ENCODE data around the gene BTG1.
A peak's percentile ranks its signal among the peaks of the same experiment; 100 is the strongest.
"Not testable (repeated sequence)": the region's sequence is repeated elsewhere in the genome, so short reads cannot be mapped to it uniquely, and the experiment has no call there.

The BTG1 gene

DNA sequence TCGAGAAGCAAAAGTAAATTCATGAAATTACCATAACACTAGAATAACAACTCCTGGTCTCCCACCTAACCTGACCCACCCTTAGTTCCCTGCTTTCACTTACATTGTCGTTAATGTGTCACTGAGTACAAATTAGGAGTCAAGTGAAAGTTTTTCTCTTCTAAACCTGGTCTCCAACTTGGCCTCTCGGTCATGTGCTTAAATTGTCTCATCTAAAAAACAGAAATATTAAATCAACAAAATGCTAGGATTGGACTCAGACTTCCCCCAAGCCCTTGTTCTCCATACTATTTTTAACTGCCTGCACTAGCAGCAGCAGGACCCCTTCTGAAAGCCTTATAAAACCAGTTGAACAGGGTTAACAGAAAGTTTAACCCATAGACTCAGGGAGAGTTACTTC lies 1.8 kb upstream of the BTG1 start:
- no peak for DNase-seq

DNA sequence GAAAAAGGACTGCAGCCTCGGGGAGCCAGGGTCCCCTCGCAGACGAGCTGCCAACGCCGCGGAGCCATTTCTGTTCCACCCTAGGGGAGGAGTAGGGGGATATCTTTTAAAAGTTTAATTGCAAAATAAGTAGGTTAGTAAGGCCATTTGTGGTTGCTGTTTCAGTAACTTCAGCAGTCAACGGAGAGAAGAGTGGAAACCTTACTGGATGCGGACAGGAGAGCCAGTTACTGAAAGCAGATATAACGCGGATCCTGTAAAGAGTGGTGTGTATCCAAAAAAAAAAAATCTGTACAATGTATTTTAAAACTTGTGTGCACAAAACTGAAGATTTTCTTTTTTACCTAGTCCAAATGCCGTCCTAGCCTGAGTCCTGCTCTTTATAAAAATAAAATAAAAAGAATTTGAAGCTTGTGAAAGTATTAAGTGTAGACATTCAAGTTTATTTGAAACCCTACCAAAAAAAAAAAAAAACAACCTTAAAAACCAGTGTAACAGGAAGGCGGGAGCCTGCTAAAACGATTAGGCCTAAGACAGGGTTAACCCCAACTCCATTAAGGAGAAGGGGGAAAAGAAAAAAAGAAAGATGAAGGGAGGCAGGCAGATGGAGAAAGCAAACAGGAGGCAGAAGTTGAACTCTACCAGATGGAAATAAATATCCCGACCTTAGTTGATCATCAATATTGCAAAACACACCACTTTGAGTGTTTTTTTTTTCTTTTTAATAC lies 1.0 kb upstream of the BTG1 start:
- DNase-seq: no peak

DNA sequence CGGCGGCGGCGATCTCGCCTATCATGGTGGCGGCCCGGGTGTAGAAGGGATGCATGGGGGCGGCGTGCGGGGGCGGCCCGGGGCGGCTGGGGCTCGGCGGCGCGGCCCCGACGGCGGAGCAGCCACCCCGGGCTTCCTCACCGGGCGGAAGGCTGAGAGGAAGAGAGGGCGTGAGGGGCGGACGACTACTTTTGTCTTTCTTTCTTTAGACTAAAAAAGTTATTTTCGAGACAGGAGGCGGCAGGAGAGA lies 240 bp downstream of the BTG1 start:
- no peak for DNase-seq

- peak; percentile 59 for DNase-seq
Measured at GRCh38 chr12:92144631-92145480, 790 bp downstream of the BTG1 start.

GRCh38 chr12:92143686-92144630 lies 1.7 kb downstream of the BTG1 start:
- peak; percentile 32 for DNase-seq

GRCh38 chr12:92143258-92143657 lies 2.4 kb downstream of the BTG1 start:
- DNase-seq: no peak

GRCh38 chr12:92142251-92142926 lies 3.3 kb downstream of the BTG1 start:
- DNase-seq: no peak

DNA sequence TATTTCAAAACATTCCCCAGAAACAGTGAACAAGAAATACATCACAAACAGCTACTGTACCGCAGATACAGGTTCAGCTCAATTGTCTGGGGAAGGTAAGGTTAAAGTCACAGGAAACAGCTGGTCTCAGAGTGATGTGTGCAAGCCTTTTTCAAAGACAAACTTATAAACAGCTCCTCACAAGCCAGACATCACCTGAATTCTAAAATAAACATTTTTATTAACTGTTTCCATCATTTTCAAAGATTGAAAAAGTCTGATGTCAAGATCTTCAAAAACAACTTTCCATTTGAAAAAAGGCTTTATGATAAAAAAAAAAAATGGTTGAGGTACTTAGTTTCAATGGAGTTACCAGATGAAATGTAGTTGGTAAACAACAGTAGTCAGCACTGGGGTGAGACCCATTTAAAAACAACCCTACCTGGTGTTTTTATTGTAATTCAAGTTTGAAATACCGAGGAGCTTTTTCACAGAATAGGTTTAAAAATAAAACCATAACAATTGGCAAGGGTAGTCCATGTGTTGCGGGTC lies 4.0 kb downstream of the BTG1 start:
- no peak for DNase-seq

DNA sequence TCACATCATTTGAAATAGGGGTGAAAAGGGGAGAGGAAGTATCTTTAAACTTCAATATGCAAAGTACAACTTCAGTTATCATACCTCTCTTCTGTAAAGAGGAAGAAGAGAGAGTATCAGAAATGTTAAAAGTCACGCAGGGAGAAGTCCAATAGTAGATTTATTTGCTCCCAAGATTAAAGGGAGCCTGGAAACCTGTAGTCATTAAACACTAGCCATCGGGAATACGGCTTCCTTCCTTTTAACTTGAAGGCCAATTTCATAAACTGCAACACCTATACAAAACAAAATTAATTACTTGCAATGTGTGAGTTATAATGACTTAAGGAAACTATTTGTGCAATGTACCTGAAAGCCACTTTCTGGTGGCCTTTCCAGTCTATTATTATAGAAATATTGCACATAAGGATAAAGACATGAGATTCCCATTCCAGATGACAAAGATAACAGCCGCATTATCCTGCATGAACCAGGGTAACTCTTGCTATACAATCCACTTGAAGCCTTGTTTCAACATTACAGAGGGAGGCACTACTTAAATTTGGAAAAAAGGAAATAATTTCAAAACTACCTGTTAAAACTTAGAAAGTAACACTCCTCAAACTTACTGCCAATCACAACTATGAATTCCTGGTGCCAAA lies 4.6 kb downstream of the BTG1 start:
- no peak for DNase-seq

- DNase-seq: no peak
Measured at GRCh38 chr12:92140156-92140555, 5.5 kb downstream of the BTG1 start.

DNA sequence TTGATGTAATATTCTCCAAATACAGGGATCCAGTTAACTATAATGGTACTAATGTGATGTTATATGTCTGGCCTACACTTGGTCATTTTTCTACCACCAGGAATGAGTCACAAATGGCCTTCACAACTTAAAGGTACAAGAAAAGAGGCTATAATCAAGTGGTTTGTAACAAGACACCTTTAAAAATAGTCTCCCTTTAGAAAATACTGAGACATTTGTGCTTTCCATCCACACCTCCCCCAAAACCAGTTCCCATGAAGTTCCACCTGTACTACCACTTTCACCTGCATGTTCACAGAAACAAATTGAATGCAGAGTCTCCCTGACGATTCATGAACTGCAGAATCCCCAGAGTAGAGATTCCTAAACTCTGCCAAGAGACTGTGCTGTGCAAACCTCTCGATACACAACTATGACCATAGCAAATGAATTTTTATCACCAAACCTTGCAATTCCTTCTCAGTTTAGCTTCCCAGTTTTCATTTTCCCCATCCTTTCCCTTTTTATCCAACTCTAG lies 6.0 kb downstream of the BTG1 start:
- no peak for DNase-seq

- DNase-seq: no peak
Measured at GRCh38 chr12:92138626-92139025, 7.0 kb downstream of the BTG1 start.

DNA sequence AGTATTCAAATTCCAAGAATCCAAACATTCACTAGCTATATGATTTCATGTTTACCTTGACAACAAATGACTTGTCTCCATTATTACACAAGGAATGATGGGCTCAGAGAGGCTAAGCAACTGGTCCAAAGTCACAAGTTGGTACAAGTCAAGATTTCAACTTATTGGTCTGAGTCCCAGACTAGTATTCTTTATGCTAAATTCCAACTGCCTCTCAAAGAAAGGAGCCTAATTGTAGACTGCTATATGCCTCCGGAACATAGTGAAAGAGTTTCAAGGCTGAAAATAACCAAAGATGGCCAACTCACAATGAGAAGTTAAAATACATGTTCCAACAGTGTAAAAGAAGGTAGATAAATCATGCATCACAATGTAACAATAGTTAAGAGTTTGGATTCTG lies 7.5 kb downstream of the BTG1 start:
- DNase-seq: no peak

GRCh38 chr12:92136965-92137721 lies 8.5 kb downstream of the BTG1 start:
- no peak for DNase-seq

GRCh38 chr12:92136026-92136730 lies 9.5 kb downstream of the BTG1 start:
- no peak for DNase-seq

GRCh38 chr12:92135541-92135940 lies 10.1 kb downstream of the BTG1 start:
- not testable (repeated sequence) for DNase-seq

GRCh38 chr12:92134638-92135274 lies 10.9 kb downstream of the BTG1 start:
- DNase-seq: no peak

DNA sequence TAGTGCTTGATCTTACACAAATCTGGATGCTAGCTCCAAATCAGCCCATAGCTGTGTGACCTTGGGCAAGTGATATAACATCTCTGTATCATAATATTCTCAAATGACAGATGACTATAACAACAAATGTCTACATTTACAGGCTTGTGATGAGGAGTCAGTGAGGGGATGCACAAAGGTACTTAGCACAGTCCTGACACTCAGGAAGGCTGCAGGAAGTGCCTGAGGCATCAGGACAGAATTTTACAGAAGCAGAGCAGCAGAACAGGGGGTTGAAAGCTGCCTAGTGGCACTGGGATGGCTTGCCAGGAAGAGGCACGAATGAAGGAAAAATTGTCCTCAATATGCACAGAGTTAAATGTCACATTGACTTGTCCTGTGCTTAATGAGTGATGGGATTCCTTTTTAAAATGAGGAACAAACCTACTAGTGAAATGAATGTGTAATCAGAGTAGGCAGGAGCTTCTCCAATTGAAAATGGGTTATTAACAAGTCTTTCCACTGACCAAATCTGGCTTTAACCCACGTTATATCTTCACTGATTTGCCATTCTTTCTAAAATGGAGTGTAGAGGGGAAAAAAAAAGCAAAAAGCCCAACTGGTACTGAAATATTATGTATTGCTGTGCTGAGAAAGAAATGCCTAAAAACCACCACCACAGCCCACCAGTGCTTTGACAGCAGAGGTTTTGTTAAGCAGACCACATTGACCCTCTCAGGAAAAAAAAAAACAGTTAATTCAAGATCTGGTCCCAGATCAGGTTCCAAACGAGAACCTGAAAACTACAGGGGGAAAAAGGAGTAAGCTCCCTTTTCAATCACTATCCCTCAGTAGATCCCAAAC lies 11.6 kb downstream of the BTG1 start:
- no peak for DNase-seq

GRCh38 chr12:92133171-92133570 lies 12.5 kb downstream of the BTG1 start:
- no peak for DNase-seq
